GM18498 (cell line): ENCODE data around the gene RREB1.

Experiments used
- ATAC-seq: cut with Tn5 transposase; IDR thresholded peaks from one replicate; pipeline ENCODE4 v1.9.1; 2021; ENCODE audit warnings: mild to moderate bottlenecking, moderate library complexity; ENCODE audit not compliant: unreplicated experiment

RREB1 gene

GRCh38 chr6:7107578-7108195, at the start of gene RREB1:
Gene RREB1, plus strand, starts transcription at chr6:7107961. Its CDS starts 73,951 bp downstream, at chr6:7181912.
- ATAC-seq: peak; percentile 67

GRCh38 chr6:7058250-7058923, 49.4 kb upstream of the RREB1 start:
- ATAC-seq: no peak

GRCh38 chr6:7060769-7061516, 46.8 kb upstream of the RREB1 start:
- no peak for ATAC-seq

- no peak for ATAC-seq
These were observed 45.2 kb upstream of the RREB1 start for GRCh38 chr6:7062451-7063162.

GRCh38 chr6:7067305-7067704, 40.5 kb upstream of the RREB1 start:
- ATAC-seq: no peak

- no peak for ATAC-seq
These were observed 36.4 kb upstream of the RREB1 start for GRCh38 chr6:7071405-7071804.

GRCh38 chr6:7073082-7073820, 34.5 kb upstream of the RREB1 start:
- ATAC-seq: peak; percentile 34

GRCh38 chr6:7073821-7074525, 33.8 kb upstream of the RREB1 start:
- ATAC-seq: peak; percentile 100

GRCh38 chr6:7074870-7075269, 32.9 kb upstream of the RREB1 start:
- ATAC-seq: no peak

GRCh38 chr6:7075341-7076000, 32.3 kb upstream of the RREB1 start:
- no peak for ATAC-seq

- no peak for ATAC-seq
These were observed 29.9 kb upstream of the RREB1 start for GRCh38 chr6:7077856-7078255.

- no peak for ATAC-seq
These were observed 28.9 kb upstream of the RREB1 start for GRCh38 chr6:7078856-7079255.

GRCh38 chr6:7080311-7080710, 27.4 kb upstream of the RREB1 start:
- ATAC-seq: no peak

- ATAC-seq: peak; percentile 30
These were observed 21.9 kb upstream of the RREB1 start for GRCh38 chr6:7085911-7086310.

- ATAC-seq: peak; percentile 53
These were observed 21.3 kb upstream of the RREB1 start for GRCh38 chr6:7086488-7086887.

- peak; percentile 23 for ATAC-seq
These were observed 20.7 kb upstream of the RREB1 start for GRCh38 chr6:7087066-7087465.

GRCh38 chr6:7087491-7087979, 20.2 kb upstream of the RREB1 start:
- peak; percentile 61 for ATAC-seq

GRCh38 chr6:7088076-7088742, 19.6 kb upstream of the RREB1 start:
- ATAC-seq: no peak

- ATAC-seq: no peak
These were observed 8.8 kb upstream of the RREB1 start for GRCh38 chr6:7098993-7099392.
